Measurements from ENCODE around the gene GPR157.

Gene GPR157

DNA sequence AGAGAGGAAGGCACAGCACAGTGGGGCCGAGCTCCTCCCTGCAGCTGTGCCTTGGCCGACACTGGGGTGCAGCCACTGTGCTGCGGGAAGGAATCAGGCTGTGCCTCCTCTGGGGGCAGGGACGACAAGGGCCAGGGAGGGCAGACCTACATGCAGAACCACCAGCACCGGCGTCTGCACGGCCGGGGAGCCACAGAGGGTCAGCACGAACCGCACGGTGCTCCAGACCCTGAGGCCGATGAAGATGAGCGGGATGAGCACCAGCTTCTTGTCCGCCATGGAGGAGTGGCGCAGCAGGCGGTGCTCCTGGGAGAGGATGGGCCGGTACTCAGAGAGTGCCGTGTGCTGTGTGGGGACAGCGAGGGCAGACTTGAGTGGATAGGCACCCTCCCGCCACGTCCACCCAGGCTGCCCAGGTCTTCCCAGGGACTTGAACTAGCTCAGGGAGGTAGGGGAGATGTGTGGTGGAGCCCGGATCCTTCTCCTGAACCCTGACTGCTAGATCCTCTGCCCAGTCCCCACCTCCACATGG is 23.5 kb downstream of the GPR157 start:
- TF ChIP-seq, protein P1, sequence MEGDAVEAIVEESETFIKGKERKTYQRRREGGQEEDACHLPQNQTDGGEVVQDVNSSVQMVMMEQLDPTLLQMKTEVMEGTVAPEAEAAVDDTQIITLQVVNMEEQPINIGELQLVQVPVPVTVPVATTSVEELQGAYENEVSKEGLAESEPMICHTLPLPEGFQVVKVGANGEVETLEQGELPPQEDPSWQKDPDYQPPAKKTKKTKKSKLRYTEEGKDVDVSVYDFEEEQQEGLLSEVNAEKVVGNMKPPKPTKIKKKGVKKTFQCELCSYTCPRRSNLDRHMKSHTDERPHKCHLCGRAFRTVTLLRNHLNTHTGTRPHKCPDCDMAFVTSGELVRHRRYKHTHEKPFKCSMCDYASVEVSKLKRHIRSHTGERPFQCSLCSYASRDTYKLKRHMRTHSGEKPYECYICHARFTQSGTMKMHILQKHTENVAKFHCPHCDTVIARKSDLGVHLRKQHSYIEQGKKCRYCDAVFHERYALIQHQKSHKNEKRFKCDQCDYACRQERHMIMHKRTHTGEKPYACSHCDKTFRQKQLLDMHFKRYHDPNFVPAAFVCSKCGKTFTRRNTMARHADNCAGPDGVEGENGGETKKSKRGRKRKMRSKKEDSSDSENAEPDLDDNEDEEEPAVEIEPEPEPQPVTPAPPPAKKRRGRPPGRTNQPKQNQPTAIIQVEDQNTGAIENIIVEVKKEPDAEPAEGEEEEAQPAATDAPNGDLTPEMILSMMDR (IDR thresholded peaks at IDR 0.05; ENCODE audit: low read depth, low read length, missing control alignments), result no peak
- in situ Hi-C loops (cut with HindIII; ENCODE audit: low pct_ligation_motif_present, low sequenced_read_pairs), result no loop called here
- no peak overlapping the region for H3K27ac ChIP-seq
- no peak overlapping the region for H3K4me3 ChIP-seq (ENCODE audit: low read depth, low read length)
- no peak for DNase-seq
- no peaks in the 10 kb centered on the region for H3K27me3 ChIP-seq (replicated peaks)
- H3K36me3 ChIP-seq (replicated peaks), result peaks cover 9% of the 10 kb centered on the region

DNA sequence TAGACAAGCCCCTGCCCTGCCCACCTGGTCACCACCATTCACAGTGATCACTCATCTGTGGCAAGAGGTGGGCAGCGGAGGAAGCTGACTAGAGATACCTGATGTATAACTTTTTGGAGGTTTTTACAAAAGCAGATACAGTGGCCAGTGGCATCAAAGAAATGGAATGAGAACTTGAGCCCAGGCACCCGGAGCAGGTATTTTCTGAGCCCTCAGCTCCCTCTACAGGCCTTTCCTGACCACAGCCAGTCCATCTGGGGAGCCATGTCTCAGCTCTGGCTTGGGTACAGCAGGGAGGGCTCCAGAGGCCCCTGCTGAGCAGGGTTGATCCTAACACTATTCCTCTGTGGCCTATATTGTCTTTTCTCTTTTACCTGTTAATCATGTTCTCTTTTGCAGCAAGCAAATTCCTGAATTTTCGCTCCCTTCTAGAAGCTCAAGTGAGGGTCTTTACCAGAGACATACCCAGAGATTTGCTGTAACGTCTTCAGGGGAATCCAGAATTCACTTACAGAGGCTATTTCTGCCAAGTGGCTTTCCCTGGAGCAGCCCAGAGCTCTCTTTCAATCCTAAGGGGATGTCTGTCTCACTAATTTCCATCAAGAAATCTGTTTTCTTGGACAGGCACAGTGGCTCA is 27.3 kb downstream of the GPR157 start:
- H3K27me3 ChIP-seq (replicated peaks), result no peaks in the 10 kb centered on the region
- no peak overlapping the region for H3K27ac ChIP-seq
- in situ Hi-C loops (cut with HindIII; ENCODE audit: low pct_ligation_motif_present, low sequenced_read_pairs), result no loop called here
- H3K36me3 ChIP-seq (replicated peaks), result peaks cover 9% of the 10 kb centered on the region
- no peak overlapping the region for H3K4me3 ChIP-seq (ENCODE audit: low read depth, low read length)
- TF ChIP-seq, protein P1 (IDR thresholded peaks at IDR 0.05; ENCODE audit: low read depth, low read length, missing control alignments), result peak; percentile 89
- peak; percentile 63 for DNase-seq

GRCh38 chr1:9100471-9101043 is 28.3 kb downstream of the GPR157 start:
- H3K4me3 ChIP-seq (ENCODE audit: low read depth, low read length), result no peak overlapping the region
- in situ Hi-C loops (cut with HindIII; ENCODE audit: low pct_ligation_motif_present, low sequenced_read_pairs), result no loop called here
- no peaks in the 10 kb centered on the region for H3K27me3 ChIP-seq (replicated peaks)
- TF ChIP-seq, protein P1 (IDR thresholded peaks at IDR 0.05; ENCODE audit: low read depth, low read length, missing control alignments), result no peak
- peak; percentile 49 for DNase-seq
- no peak overlapping the region for H3K27ac ChIP-seq
- peaks cover 9% of the 10 kb centered on the region for H3K36me3 ChIP-seq (replicated peaks)

- H3K27ac ChIP-seq, result no peak overlapping the region
- in situ Hi-C loops (cut with HindIII; ENCODE audit: low pct_ligation_motif_present, low sequenced_read_pairs), result no loop called here
- TF ChIP-seq, protein P1 (IDR thresholded peaks at IDR 0.05; ENCODE audit: low read depth, low read length, missing control alignments), result peak; percentile 44
Observed at GRCh38 chr1:9099555-9099954, 29.3 kb downstream of the GPR157 start.

GRCh38 chr1:9097947-9098705 is 30.8 kb downstream of the GPR157 start:
- Histone ChIP-seq H3K27me3 (replicated peaks) (peaks cover 2% of the 10 kb centered on the region), H3K36me3 (replicated peaks) (no peaks in the 10 kb centered on the region), H3K27ac (no peak overlapping the region), H3K4me3 (ENCODE audit: low read depth, low read length) (no peak overlapping the region)
- DNase-seq, result no peak
- in situ Hi-C loops (cut with HindIII; ENCODE audit: low pct_ligation_motif_present, low sequenced_read_pairs), result no loop called here
- TF ChIP-seq, protein P1 (IDR thresholded peaks at IDR 0.05; ENCODE audit: low read depth, low read length, missing control alignments), result no peak

More at GRCh38 chr1:9099555-9099954, 29.3 kb downstream of the GPR157 start:
- peaks cover 9% of the 10 kb centered on the region for H3K36me3 ChIP-seq (replicated peaks)
- H3K27me3 ChIP-seq (replicated peaks), result no peaks in the 10 kb centered on the region
- no peak overlapping the region for H3K4me3 ChIP-seq (ENCODE audit: low read depth, low read length)
- DNase-seq, result no peak
